DND-41 (cell line): ENCODE measurements around the gene RPUSD1.

Experiments
- ATAC-seq: fragments of 200-7000 bp; cut with Tn5 transposase; 3 replicates; pipeline ENCODE4 v1.9.1; 2021; ENCODE audit warnings: low read depth; ENCODE audit not compliant: insufficient read depth
- DNase-seq: peaks from one replicate; pipeline ENCODE4 v3.0.0-alpha.2; 2020
- H2AFZ ChIP-seq: 2 replicates; pipeline ENCODE4 v1.6.0; 2012; ENCODE audit warnings: low read depth, low read length
- H3K27ac ChIP-seq: 2 replicates; pipeline ENCODE4 v1.5.1; 2012; ENCODE audit warnings: low read length, inconsistent platforms
- H3K27me3 ChIP-seq: fragments of 200-600 bp; sonication (generic); 2 replicates; pipeline ENCODE4 v1.6.0; 2012; ENCODE audit warnings: low read length, mild to moderate bottlenecking, inconsistent platforms; ENCODE audit not compliant: insufficient read depth, poor library complexity
- H3K36me3 ChIP-seq: 2 replicates; pipeline ENCODE4 v1.5.1; 2012; ENCODE audit warnings: low read length, inconsistent platforms; ENCODE audit not compliant: insufficient read depth
- H3K4me1 ChIP-seq: 2 replicates; pipeline ENCODE4 v1.5.1; 2012; ENCODE audit warnings: mild to moderate bottlenecking, low read length; ENCODE audit not compliant: insufficient read depth
- H3K4me2 ChIP-seq: 2 replicates; pipeline ENCODE4 v1.6.0; 2012; ENCODE audit warnings: mild to moderate bottlenecking, moderate library complexity, low read length, inconsistent platforms; ENCODE audit not compliant: insufficient read depth
- H3K4me3 ChIP-seq, 2 experiments: fragments of 200-600 bp in 1 of 2; shearing (Covaris generic) in 1 of 2; 2 replicates each; pipeline ENCODE4 v1.5.1; 2012 to 2016; ENCODE audit warnings: inconsistent platforms in 2 of 2, low read length in 2 of 2, mild to moderate bottlenecking in 2 of 2, low read depth in 1 of 2, moderate library complexity in 1 of 2
- H3K79me2 ChIP-seq: 2 replicates; pipeline ENCODE4 v1.6.0; 2012; ENCODE audit warnings: low read length, inconsistent platforms; ENCODE audit not compliant: insufficient read depth
- H3K9ac ChIP-seq: 2 replicates; pipeline ENCODE4 v1.6.0; 2012; ENCODE audit warnings: low read depth, mild to moderate bottlenecking, inconsistent platforms, low read length, moderate library complexity
- H3K9me3 ChIP-seq: 2 replicates; pipeline ENCODE4 v1.5.1; 2012; ENCODE audit warnings: low read length, moderate library complexity, mild to moderate bottlenecking, inconsistent platforms; ENCODE audit not compliant: insufficient read depth, severe bottlenecking
- H4K20me1 ChIP-seq: 2 replicates; pipeline ENCODE4 v1.6.0; 2012; ENCODE audit warnings: low read length; ENCODE audit not compliant: insufficient read depth
- EZH2 ChIP-seq: IDR thresholded peaks from 3 replicates; pipeline ENCODE4 v1.6.1; 2012; ENCODE audit warnings: borderline replicate concordance, low read depth, mild to moderate bottlenecking, moderate library complexity, low read length, inconsistent platforms; ENCODE audit not compliant: severe bottlenecking
- TF ChIP-seq, protein P1 (sequence below): IDR thresholded peaks from 2 replicates; pipeline ENCODE4 v1.5.1; 2012; ENCODE audit warnings: borderline replicate concordance, low read length, moderate library complexity, mild to moderate bottlenecking; ENCODE audit not compliant: poor library complexity, severe bottlenecking; ENCODE audit errors: extremely low read depth

Gene RPUSD1

DNA sequence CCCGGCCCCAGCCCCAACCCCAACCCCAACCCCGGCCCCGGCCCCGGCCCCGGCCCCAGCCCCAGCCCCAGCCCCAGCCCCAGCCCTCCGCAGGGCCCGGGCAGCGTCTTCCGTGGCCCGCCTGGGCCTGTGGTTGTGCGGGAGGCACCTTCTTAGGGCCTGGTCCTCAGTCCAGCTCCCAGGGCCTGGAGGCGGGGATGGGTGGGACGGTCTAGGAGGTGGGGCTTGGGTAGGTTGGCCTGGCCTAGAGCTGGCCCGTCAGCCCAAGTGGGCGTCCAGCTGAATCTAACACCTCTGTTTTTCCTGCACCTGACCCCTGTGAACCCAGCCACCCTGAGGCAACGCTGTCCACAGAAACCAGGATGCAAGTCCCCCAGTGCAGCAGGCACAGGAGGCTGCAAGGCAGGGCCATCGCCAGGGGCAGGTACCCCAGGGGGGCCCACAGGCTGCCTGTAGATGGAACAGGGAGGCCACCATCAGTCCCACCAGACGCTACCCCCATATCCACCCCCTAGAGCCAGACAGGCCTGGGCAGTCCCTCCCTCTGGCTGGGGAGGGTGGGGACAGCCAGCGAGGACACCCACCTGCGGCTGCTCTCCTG, 18.9 kb downstream of the RPUSD1 start:
- Histone ChIP-seq H2AFZ (no peak overlapping the region), H3K27ac (no peak overlapping the region), H3K9me3 (no peaks in the 10 kb centered on the region), H4K20me1 (no peaks in the 10 kb centered on the region; the same call in none of the 2 replicates), H3K4me3 (no peak overlapping the region), H3K36me3 (no peaks in the 10 kb centered on the region), H3K4me1 (no peaks in the 10 kb centered on the region), H3K4me2 (no peak overlapping the region), H3K79me2 (no peaks in the 10 kb centered on the region), H3K9ac (no peak overlapping the region), H3K27me3 (no peaks in the 10 kb centered on the region)
- ATAC-seq: no peak
- no peak for TF ChIP-seq EZH2
- TF ChIP-seq, protein P1, sequence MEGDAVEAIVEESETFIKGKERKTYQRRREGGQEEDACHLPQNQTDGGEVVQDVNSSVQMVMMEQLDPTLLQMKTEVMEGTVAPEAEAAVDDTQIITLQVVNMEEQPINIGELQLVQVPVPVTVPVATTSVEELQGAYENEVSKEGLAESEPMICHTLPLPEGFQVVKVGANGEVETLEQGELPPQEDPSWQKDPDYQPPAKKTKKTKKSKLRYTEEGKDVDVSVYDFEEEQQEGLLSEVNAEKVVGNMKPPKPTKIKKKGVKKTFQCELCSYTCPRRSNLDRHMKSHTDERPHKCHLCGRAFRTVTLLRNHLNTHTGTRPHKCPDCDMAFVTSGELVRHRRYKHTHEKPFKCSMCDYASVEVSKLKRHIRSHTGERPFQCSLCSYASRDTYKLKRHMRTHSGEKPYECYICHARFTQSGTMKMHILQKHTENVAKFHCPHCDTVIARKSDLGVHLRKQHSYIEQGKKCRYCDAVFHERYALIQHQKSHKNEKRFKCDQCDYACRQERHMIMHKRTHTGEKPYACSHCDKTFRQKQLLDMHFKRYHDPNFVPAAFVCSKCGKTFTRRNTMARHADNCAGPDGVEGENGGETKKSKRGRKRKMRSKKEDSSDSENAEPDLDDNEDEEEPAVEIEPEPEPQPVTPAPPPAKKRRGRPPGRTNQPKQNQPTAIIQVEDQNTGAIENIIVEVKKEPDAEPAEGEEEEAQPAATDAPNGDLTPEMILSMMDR: no peak
- DNase-seq: no peak

DNA sequence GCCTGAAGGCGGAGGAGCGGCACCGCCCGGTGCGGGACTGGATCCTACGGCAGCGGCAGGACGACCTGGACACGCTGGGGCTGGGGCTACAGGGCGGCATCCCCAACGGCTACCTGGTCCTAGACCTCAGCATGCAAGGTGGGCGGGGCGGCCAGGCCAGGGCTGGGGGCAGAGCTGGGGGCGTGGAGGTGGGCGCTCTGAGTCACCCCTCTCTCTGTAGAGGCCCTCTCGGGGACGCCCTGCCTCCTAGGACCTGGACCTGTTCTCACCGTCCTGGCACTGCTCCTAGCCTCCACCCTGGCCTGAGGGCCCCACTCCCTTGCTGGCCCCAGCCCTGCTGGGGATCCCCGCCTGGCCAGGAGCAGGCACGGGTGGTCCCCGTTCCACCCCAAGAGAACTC, 19.8 kb downstream of the RPUSD1 start:
- Histone ChIP-seq H4K20me1 (no peaks in the 10 kb centered on the region; the same call in none of the 2 replicates), H3K27me3 (no peaks in the 10 kb centered on the region), H3K9ac (no peak overlapping the region), H3K36me3 (no peaks in the 10 kb centered on the region), H3K9me3 (no peaks in the 10 kb centered on the region), H3K4me1 (no peaks in the 10 kb centered on the region), H3K79me2 (no peaks in the 10 kb centered on the region), H3K4me2 (no peak overlapping the region), H3K4me3 (no peak overlapping the region), H3K27ac (no peak overlapping the region), H2AFZ (no peak overlapping the region)
- ATAC-seq: no peak
- no peak for DNase-seq
- TF ChIP-seq, protein P1: no peak
- no peak for TF ChIP-seq EZH2

DNA sequence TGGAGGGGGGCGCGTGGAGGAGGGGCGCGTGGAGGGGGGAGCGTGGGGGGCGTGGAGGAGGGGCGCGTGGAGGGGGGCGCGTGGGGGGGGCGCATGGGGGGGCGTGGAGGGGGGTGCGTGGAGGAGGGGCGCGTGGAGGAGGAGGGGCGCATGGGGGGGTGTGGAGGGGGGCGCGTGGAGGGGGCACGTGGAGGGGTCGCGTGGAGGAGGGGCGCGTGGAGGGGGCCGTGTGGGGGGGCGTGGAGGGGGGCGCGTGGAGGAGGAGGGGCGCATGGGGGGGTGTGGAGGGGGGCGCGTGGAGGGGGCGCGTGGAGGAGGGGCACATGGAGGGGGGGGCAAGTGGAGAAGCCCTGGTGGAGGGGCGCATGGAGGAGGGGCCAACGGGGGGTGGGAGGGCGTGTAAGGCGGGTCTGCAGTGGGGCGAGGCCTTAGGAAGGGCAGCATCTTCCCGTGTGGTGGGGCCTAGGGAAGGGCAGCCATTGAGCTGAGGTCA, 20.4 kb downstream of the RPUSD1 start:
- H3K27ac ChIP-seq: no peak overlapping the region
- H3K79me2 ChIP-seq: no peaks in the 10 kb centered on the region
- no peaks in the 10 kb centered on the region for H3K9me3 ChIP-seq
- no peak overlapping the region for H3K4me2 ChIP-seq
- H3K36me3 ChIP-seq: no peaks in the 10 kb centered on the region
- H3K9ac ChIP-seq: no peak overlapping the region
- H4K20me1 ChIP-seq: no peaks in the 10 kb centered on the region; the same call in 1 of the 2 replicates
- H2AFZ ChIP-seq: no peak overlapping the region
- ATAC-seq: no peak
- no peak overlapping the region for H3K4me3 ChIP-seq
- DNase-seq: no peak
- no peak for TF ChIP-seq EZH2
- TF ChIP-seq, protein P1: no peak
- H3K27me3 ChIP-seq: no peaks in the 10 kb centered on the region
- no peaks in the 10 kb centered on the region for H3K4me1 ChIP-seq
